ENCODE results near the gene SIRPB1.

Gene SIRPB1

DNA sequence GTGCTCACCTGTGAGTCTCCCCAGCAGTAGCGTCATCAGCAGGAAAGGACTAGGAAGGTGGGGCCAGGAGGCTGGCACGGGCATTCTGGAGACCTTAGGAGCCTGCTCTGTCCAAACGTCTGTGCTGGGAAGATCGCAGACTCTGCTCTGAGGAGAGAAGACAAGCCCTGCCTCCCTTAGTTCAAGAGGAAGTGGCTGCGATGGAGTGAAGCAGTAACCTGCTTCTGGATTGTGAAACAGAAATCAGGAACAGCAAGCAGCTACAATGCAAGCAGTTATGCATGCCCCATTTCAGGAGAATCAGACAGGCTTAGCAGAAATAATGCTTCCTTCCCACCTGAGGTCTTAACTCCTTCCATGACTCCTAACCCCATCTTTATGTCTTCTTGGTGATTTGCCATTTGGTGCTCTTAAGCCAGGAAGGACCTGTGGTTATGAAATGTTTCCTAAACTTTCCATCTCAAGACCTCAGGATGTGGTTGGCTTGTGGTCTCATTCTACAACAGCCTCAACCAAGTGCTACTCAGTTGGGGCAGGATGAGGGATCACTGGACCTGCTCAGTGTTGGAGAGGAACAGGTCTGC, at the start of gene SIRPB1:
Gene SIRPB1, minus strand, starts transcription at position 149 of the 584 bp plus-strand sequence. Its CDS starts 65 bp downstream, at position 84.
- no peak within 1 kb of the TSS for H3K9ac ChIP-seq (ENCODE audit: low read depth, low read length)
- H3K4me1 ChIP-seq (ENCODE audit: control insufficient read depth, insufficient read depth, low read length), result no peaks in the 10 kb centered on the region
- no peaks in the 10 kb centered on the region for H3K27me3 ChIP-seq (ENCODE audit: control insufficient read depth, insufficient read depth, low read length)
- no peaks in the 10 kb centered on the region for H3K36me3 ChIP-seq (ENCODE audit: control insufficient read depth, insufficient read depth, low read length)
- no peak within 1 kb of the TSS for H3K27ac ChIP-seq (ENCODE audit: low read depth, low read length)
- no peaks in the 10 kb centered on the region for H3K9me3 ChIP-seq (ENCODE audit: control insufficient read depth, insufficient read depth, low read length)
- H3K4me3 ChIP-seq (ENCODE audit: low read depth, low read length), result no peak within 1 kb of the TSS

DNA sequence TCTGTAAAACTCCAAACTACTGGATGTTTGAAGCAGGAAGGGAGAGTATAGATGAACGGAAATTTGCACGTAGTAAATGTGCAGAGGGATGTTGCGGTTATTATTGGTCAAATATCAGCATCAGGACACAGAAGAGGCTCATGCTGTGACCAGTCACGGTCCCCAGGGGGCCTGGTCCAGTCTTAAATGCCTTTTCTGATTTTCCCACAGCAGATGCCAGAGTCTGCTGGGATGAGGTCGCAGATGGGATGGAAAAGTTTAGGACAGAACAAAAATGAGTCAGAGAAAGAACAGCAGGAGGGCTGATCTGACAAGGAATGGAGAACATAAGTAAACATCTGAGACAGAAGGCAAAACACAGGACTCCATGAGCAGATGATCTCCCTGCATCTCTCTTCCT, 49.5 kb upstream of the SIRPB1 start:
- Histone ChIP-seq H3K9me3 (ENCODE audit: control insufficient read depth, insufficient read depth, low read length) (no peaks in the 10 kb centered on the region), H3K27ac (ENCODE audit: low read depth, low read length) (no peak overlapping the region), H3K9ac (ENCODE audit: low read depth, low read length) (no peak overlapping the region), H3K27me3 (ENCODE audit: control insufficient read depth, insufficient read depth, low read length) (peaks cover 6% of the 10 kb centered on the region; the same call in 1 of the 2 replicates), H3K36me3 (ENCODE audit: control insufficient read depth, insufficient read depth, low read length) (no peaks in the 10 kb centered on the region), H3K4me3 (ENCODE audit: low read depth, low read length) (no peak overlapping the region), H3K4me1 (ENCODE audit: control insufficient read depth, insufficient read depth, low read length) (no peaks in the 10 kb centered on the region)

DNA sequence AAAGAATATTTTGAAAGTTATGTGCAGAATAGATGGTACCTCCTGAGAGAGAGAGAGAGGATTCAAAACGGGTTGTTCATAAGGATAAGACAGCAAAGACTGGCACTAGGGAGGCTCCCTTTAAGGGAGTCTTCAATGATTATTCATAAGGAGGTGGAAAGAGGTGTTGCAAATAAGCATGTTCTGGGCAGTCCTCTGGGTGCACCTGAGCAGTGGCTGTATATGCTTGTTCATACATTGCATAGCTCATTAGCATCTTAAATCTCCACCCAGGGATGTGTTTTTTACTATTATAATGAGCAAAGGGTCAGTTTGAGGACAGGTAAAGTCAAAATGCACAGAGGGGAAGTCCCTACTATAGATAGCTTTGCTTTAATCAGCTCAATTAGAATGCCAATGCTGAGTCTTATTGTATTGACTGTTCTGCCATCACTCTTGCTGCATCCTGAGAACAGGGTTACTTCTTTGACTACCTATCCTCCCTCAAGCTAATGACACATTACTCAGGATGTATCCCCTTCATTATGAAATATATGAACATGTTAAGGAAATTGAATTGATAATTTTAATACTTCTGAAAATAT, 47.8 kb upstream of the SIRPB1 start:
- no peaks in the 10 kb centered on the region for H3K9me3 ChIP-seq (ENCODE audit: control insufficient read depth, insufficient read depth, low read length)
- H3K4me3 ChIP-seq (ENCODE audit: low read depth, low read length), result no peak overlapping the region
- no peak overlapping the region for H3K27ac ChIP-seq (ENCODE audit: low read depth, low read length)
- H3K4me1 ChIP-seq (ENCODE audit: control insufficient read depth, insufficient read depth, low read length), result no peaks in the 10 kb centered on the region
- no peaks in the 10 kb centered on the region for H3K36me3 ChIP-seq (ENCODE audit: control insufficient read depth, insufficient read depth, low read length)
- no peak overlapping the region for H3K9ac ChIP-seq (ENCODE audit: low read depth, low read length)
- peaks cover 3% of the 10 kb centered on the region; the same call in 1 of the 2 replicates for H3K27me3 ChIP-seq (ENCODE audit: control insufficient read depth, insufficient read depth, low read length)

GRCh38 chr20:1666802-1667201, 47.0 kb upstream of the SIRPB1 start:
- no peak overlapping the region for H3K9ac ChIP-seq (ENCODE audit: low read depth, low read length)
- no peaks in the 10 kb centered on the region for H3K27me3 ChIP-seq (ENCODE audit: control insufficient read depth, insufficient read depth, low read length)
- no peaks in the 10 kb centered on the region for H3K9me3 ChIP-seq (ENCODE audit: control insufficient read depth, insufficient read depth, low read length)
- H3K4me3 ChIP-seq (ENCODE audit: low read depth, low read length), result no peak overlapping the region
- no peaks in the 10 kb centered on the region for H3K36me3 ChIP-seq (ENCODE audit: control insufficient read depth, insufficient read depth, low read length)
- H3K4me1 ChIP-seq (ENCODE audit: control insufficient read depth, insufficient read depth, low read length), result no peaks in the 10 kb centered on the region
- H3K27ac ChIP-seq (ENCODE audit: low read depth, low read length), result no peak overlapping the region

GRCh38 chr20:1665345-1665744, 45.5 kb upstream of the SIRPB1 start:
- no peak overlapping the region for H3K9ac ChIP-seq (ENCODE audit: low read depth, low read length)
- H3K27ac ChIP-seq (ENCODE audit: low read depth, low read length), result no peak overlapping the region
- H3K27me3 ChIP-seq (ENCODE audit: control insufficient read depth, insufficient read depth, low read length), result no peaks in the 10 kb centered on the region
- H3K36me3 ChIP-seq (ENCODE audit: control insufficient read depth, insufficient read depth, low read length), result no peaks in the 10 kb centered on the region
- no peak overlapping the region for H3K4me3 ChIP-seq (ENCODE audit: low read depth, low read length)
- no peaks in the 10 kb centered on the region for H3K9me3 ChIP-seq (ENCODE audit: control insufficient read depth, insufficient read depth, low read length)
- H3K4me1 ChIP-seq (ENCODE audit: control insufficient read depth, insufficient read depth, low read length), result no peaks in the 10 kb centered on the region

DNA sequence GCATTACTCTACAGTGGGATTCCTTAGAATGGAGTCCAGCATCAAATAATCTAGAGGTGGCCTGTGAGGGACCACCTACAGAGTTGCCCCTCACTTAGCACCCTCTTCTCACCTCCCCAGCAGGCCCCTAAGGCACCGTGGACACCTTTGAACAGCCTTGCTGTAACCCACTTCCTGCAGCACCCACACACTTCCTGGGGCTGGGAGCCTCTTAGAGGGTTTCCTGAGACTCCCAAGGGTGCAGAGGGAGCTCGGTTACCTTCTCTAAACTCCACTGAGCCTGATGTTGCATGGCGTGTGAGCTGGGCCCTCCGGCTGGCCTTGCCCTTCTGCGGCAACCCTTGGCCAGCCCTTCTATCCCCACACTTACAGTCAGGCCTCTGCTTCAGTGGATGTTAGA, 45.1 kb upstream of the SIRPB1 start:
- H3K27me3 ChIP-seq (ENCODE audit: control insufficient read depth, insufficient read depth, low read length), result no peaks in the 10 kb centered on the region

DNA sequence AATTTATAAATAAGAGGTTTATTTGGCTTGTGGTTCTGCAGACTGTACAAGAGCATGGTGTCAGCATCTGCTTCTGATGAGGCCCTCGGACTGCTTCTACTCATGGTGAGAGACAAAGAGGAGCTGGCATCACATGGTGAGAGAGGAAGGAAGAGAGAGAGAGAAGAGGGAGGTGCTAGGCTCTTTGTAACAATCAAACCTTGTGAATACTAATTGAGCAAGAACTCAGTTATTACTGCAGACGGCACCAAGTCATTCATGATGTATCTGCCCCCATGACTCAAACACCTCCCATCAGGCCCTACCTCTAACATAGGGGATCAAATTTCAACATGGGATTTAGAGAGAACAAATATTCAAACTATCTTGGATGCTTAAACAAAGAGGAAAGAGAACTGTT, 44.1 kb upstream of the SIRPB1 start:
- no peaks in the 10 kb centered on the region for H3K9me3 ChIP-seq (ENCODE audit: control insufficient read depth, insufficient read depth, low read length)
- H3K4me1 ChIP-seq (ENCODE audit: control insufficient read depth, insufficient read depth, low read length), result no peaks in the 10 kb centered on the region
- no peak overlapping the region for H3K9ac ChIP-seq (ENCODE audit: low read depth, low read length)
- no peak overlapping the region for H3K4me3 ChIP-seq (ENCODE audit: low read depth, low read length)
- no peaks in the 10 kb centered on the region for H3K36me3 ChIP-seq (ENCODE audit: control insufficient read depth, insufficient read depth, low read length)
- no peak overlapping the region for H3K27ac ChIP-seq (ENCODE audit: low read depth, low read length)
- H3K27me3 ChIP-seq (ENCODE audit: control insufficient read depth, insufficient read depth, low read length), result no peaks in the 10 kb centered on the region

More for the DNA sequence above, 45.1 kb upstream of the SIRPB1 start:
- Histone ChIP-seq H3K9me3 (ENCODE audit: control insufficient read depth, insufficient read depth, low read length) (no peaks in the 10 kb centered on the region), H3K36me3 (ENCODE audit: control insufficient read depth, insufficient read depth, low read length) (no peaks in the 10 kb centered on the region), H3K9ac (ENCODE audit: low read depth, low read length) (no peak overlapping the region), H3K4me3 (ENCODE audit: low read depth, low read length) (no peak overlapping the region), H3K4me1 (ENCODE audit: control insufficient read depth, insufficient read depth, low read length) (no peaks in the 10 kb centered on the region), H3K27ac (ENCODE audit: low read depth, low read length) (no peak overlapping the region)

- no peaks in the 10 kb centered on the region for H3K9me3 ChIP-seq (ENCODE audit: control insufficient read depth, insufficient read depth, low read length)
- no peaks in the 10 kb centered on the region for H3K27me3 ChIP-seq (ENCODE audit: control insufficient read depth, insufficient read depth, low read length)
- no peak overlapping the region for H3K9ac ChIP-seq (ENCODE audit: low read depth, low read length)
- H3K4me1 ChIP-seq (ENCODE audit: control insufficient read depth, insufficient read depth, low read length), result no peaks in the 10 kb centered on the region
- no peak overlapping the region for H3K4me3 ChIP-seq (ENCODE audit: low read depth, low read length)
- no peaks in the 10 kb centered on the region for H3K36me3 ChIP-seq (ENCODE audit: control insufficient read depth, insufficient read depth, low read length)
- H3K27ac ChIP-seq (ENCODE audit: low read depth, low read length), result no peak overlapping the region
Observed at GRCh38 chr20:1661542-1662299, 41.9 kb upstream of the SIRPB1 start.

DNA sequence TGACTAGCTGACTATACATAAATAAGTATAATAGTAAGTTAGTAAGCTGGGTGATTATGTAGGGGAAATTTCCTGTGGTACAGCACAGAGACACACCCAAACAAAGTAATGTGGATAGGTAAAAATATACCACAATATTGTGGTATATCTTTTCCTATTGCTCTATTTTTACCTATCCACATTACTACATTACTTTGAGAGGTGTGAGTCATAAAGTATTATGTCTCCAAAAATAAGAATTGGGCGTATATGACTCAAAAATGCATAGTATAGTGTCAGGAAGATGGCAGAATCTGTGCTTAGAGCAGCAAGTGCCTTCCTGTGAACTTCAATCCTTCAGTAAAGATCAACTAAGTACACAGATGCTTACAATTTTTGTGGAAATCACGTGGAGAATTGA, 40.4 kb upstream of the SIRPB1 start:
- H3K9ac ChIP-seq (ENCODE audit: low read depth, low read length), result no peak overlapping the region
- H3K36me3 ChIP-seq (ENCODE audit: control insufficient read depth, insufficient read depth, low read length), result no peaks in the 10 kb centered on the region
- H3K4me3 ChIP-seq (ENCODE audit: low read depth, low read length), result no peak overlapping the region
- H3K9me3 ChIP-seq (ENCODE audit: control insufficient read depth, insufficient read depth, low read length), result no peaks in the 10 kb centered on the region
- H3K4me1 ChIP-seq (ENCODE audit: control insufficient read depth, insufficient read depth, low read length), result no peaks in the 10 kb centered on the region
- no peak overlapping the region for H3K27ac ChIP-seq (ENCODE audit: low read depth, low read length)
- H3K27me3 ChIP-seq (ENCODE audit: control insufficient read depth, insufficient read depth, low read length), result no peaks in the 10 kb centered on the region

- no peak within 1 kb of the TSS for H3K9ac ChIP-seq (ENCODE audit: low read depth, low read length)
- H3K9me3 ChIP-seq (ENCODE audit: control insufficient read depth, insufficient read depth, low read length), result no peaks in the 10 kb centered on the region
- H3K4me1 ChIP-seq (ENCODE audit: control insufficient read depth, insufficient read depth, low read length), result no peaks in the 10 kb centered on the region
- H3K27me3 ChIP-seq (ENCODE audit: control insufficient read depth, insufficient read depth, low read length), result no peaks in the 10 kb centered on the region
- no peak within 1 kb of the TSS for H3K27ac ChIP-seq (ENCODE audit: low read depth, low read length)
- no peaks in the 10 kb centered on the region for H3K36me3 ChIP-seq (ENCODE audit: control insufficient read depth, insufficient read depth, low read length)
- no peak within 1 kb of the TSS for H3K4me3 ChIP-seq (ENCODE audit: low read depth, low read length)
Observed at GRCh38 chr20:1657556-1658334, 37.9 kb upstream of the SIRPB1 start, which contains the start of gene SIRPG. Gene SIRPG (minus strand): TSS chr20:1657779. CDS start chr20:1657714, 65 bp downstream.
